Cardiac fibroblast (primary cell): ENCODE measurements around the gene CCNC.

Experiments
- DNase-seq, 2 donors: peaks; one replicate each; pipeline versions ENCODE4 v3.0.0 to v3.0.0-alpha.2; 2010; ENCODE audit warnings: low read depth in 2 of 2
- H3K4me3 ChIP-seq, 2 donors: replicated peaks in 1 of 2; 1 replicate in 1 of 2; 2 replicates in 1 of 2; pipeline ENCODE4 v1.5.1; 2011; ENCODE audit warnings: low read depth in 2 of 2, low read length in 2 of 2, mild to moderate bottlenecking in 2 of 2, moderate library complexity in 1 of 2
- TF ChIP-seq, protein P1 (sequence below): IDR thresholded peaks from one replicate; pipeline ENCODE4 v1.5.1; 2011; ENCODE audit warnings: low read depth, mild to moderate bottlenecking, low read length, inconsistent platforms

CCNC gene

DNA sequence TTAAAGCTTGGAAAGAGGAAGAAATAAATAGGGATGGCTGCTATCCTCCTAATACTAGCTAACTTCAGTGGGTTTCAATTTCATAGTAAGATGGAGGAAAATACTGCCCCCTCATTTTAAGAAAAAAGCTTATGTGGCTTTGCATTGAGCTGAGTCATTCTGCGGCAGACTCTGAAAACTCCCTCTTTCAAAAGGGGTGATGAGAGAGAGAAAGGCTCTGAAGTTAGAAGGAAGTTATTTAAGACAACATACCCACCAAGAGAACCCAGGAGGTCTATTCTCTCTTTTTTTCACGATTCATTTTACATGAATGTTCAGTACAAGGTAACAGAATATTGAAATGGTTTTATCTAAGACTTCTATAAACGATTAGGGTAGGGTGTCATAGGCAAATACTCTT, 42.7 kb upstream of the CCNC start:
- TF ChIP-seq, protein P1, sequence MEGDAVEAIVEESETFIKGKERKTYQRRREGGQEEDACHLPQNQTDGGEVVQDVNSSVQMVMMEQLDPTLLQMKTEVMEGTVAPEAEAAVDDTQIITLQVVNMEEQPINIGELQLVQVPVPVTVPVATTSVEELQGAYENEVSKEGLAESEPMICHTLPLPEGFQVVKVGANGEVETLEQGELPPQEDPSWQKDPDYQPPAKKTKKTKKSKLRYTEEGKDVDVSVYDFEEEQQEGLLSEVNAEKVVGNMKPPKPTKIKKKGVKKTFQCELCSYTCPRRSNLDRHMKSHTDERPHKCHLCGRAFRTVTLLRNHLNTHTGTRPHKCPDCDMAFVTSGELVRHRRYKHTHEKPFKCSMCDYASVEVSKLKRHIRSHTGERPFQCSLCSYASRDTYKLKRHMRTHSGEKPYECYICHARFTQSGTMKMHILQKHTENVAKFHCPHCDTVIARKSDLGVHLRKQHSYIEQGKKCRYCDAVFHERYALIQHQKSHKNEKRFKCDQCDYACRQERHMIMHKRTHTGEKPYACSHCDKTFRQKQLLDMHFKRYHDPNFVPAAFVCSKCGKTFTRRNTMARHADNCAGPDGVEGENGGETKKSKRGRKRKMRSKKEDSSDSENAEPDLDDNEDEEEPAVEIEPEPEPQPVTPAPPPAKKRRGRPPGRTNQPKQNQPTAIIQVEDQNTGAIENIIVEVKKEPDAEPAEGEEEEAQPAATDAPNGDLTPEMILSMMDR = no peak
- H3K4me3 ChIP-seq = no peak overlapping the region
- no peak for DNase-seq

DNA sequence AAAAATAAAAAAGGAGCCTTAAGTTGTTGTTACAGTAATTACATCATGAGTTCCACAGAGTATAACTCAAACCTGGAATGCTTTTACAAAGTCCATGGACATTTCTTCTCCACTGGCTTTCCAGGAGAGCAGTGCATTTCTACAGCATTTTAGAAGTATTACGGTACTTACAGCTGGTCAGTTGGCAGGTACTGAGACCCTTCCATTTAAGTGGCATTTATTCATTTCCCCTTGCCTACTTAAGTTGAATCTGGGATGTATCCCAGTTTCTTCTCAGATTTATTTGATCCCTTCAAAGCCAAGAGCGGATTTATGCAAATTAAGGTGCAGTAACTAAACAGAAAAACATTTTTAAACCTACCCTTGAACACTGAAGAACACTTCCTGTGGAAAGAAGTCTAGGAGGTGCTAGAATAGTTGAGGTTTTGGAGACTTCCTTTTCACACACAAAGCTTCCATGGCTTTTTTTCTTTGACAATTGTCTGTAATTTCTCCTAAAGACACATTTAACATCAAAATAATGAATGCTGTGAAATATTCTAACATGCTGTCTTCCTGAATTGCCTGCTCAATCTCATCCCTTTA, 41.5 kb upstream of the CCNC start:
- no peak for DNase-seq
- no peak overlapping the region for H3K4me3 ChIP-seq
- TF ChIP-seq, protein P1 = no peak

DNA sequence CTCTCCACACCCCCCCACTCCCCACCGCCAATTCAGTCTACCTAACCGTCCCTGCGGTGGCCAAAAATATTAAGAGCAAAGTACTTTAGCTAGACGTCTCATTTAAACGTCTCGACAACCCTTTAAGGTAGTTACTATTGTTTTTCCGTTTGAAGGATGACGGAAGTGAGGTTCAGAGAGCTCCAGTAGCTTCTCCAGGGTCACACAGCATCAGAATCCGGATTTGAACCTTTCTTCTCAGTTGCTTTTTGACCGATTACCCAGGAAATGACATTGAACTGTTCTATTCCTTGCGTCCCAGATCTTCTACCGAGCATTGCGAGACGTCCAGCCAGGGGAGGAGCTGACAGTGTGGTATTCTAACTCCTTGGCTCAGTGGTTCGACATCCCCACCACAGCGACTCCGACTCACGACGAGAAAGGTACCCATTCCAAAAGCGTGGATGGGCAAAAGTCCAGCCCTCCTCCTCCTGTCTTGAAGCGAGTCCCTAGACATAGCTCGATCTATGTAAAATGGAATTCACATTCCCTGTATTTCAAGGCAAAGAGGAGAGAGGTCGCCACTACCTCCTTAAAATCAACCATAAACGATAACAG, 40.5 kb upstream of the CCNC start:
- H3K4me3 ChIP-seq = no peak overlapping the region
- DNase-seq = no peak
- TF ChIP-seq, protein P1 = no peak

DNA sequence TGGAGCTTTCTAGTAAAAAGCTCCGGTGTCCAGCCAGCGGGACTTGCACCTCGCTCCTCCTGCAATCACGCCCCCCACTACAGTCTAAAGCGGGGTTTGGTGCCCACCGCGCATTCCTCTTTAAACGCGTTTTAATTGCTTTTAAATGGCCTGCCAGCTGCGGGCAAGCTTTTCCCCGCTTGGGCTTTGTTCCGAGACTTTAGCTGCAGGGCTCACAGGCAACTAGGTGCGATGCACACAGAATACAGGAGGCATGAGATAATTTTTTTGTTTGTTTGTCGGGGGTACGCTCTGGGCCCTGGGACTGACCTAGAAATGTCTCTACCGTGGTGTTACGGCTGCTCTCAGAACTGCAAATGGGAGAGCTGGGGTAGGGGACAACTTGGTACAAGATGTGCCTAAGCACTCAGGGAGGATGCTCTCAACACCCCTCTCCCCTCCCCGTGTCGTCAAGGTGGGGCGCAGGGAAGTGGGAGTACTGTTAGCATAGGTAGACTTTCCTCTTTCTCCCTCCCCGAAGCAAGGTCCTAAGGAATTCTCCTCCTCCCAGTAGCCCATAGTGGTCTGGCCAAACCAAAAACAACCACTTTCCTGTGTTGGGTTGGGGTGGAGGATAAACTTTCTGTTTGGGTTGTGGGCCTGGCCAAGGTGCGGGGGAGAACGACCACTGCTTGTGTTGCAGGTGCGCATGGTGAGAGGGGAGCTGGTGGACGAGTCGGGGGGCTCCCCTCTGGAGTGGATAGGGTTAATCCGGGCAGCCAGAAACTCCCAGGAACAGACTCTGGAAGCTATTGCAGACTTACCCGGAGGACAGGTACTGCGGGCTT, 39.8 kb upstream of the CCNC start:
- DNase-seq = no peak
- TF ChIP-seq, protein P1 = no peak
- H3K4me3 ChIP-seq = no peak overlapping the region

DNA sequence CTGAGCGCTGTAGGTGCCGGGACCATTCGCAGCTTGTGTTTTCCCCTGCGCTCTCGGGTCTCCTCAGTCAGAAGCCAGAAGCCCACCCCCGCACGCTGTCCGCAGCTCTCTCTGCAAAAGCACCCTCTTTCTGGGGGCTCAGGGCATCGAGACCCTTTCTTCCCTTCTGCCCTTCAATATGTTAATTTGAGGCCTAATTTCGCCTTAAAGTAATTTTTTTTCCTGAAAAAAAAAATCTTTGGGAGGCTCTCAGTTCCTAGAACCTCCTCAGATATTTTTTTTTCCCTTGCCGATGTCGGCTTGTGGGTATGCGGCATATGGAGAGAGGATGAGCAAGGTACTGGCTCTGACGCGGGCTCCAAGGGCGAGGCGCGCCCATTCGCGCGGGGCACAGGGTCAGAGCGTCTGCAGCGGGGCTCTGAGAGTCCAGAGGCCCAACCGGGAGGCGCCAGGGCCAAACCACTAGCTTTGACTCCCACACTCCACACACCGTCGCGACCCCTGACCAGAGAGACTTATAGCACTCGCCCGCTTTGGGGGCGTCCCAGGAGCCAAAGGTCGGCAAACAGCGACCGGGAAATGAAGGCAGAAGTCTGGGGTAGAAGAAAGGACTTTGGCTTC, 39.1 kb upstream of the CCNC start:
- H3K4me3 ChIP-seq = no peak overlapping the region
- TF ChIP-seq, protein P1 = no peak
- DNase-seq = no peak

DNA sequence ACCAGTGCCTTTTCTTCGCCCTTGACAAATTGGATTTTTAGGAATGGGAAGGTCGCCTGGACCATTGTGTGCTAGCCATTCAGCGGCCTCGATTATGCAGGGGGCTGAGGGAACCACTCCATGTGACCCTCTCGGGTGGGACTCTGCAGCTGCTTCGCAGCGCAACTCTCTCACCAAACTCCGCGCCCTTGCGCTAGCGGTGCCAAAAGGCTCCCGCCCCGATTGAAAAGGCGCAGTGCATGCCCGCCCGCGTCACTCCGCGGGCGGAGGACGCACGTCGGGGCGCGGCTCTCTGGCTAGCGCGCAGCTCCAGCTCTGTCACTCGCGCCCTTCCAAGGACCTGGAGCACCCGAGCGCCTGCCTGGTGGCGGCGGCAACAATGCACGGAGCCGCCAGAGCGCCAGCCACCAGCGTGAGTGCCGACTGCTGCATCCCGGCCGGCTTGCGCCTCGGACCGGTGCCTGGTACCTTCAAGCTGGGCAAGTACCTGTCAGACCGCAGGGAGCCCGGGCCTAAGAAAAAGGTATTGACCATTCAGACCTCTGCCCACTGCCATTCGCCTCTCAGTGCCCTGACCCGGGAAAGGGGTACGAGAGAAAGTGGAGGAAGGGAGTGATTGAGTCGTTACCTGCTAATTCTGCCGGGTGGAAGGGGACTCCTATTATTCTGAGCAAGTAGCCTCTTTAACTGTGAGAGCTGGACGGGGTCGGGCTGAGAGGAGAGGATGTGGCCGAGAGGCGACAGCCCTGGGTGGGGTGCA, 38.4 kb upstream of the CCNC start, which contains the start of gene PRDM13:
Gene PRDM13, plus strand, starts transcription at position 178 of the 760 bp plus-strand sequence. Its CDS starts 202 bp downstream, at position 380.
- TF ChIP-seq, protein P1 = no peak
- H3K4me3 ChIP-seq = no peak within 1 kb of the TSS
- no peak for DNase-seq
